ENCODE measurements around the gene KMT2B.

DNA sequence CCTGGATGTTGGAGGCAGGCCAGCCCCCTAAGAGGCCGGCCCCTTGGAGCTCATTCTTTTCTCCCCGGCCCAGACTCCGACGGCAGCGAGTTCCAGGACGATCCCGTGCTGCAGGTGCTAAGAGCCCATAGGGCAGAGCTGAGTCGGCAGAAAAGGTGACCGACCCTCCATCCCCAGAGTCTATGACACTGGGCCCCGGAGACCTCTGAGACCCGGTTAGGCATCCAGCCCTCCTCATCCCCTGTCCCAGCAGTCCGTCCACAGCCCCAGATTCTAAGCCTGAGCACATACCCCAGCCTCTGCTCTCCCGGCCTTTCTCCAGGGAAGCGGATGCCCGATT, 50.2 kb downstream of the KMT2B start:
- TF ChIP-seq POLR2A (IDR thresholded peaks at IDR 0.05; ENCODE audit: low read depth, low read length): no peak
- no peak for TF ChIP-seq SPI1 (IDR thresholded peaks at IDR 0.05; ENCODE audit: low read depth, low read length)
- TF ChIP-seq POLR2AphosphoS5 (IDR thresholded peaks at IDR 0.05; ENCODE audit: low read depth, low read length): no peak
- TF ChIP-seq PAX5 (IDR thresholded peaks at IDR 0.05; ENCODE audit: insufficient read depth, low read length, severe bottlenecking): no peak

All from GM12891 (cell line).